Panc1 (cell line): Measurements from ENCODE around the gene PEX1. TPM values are rescaled to one million over a fixed set of nuclear protein-coding genes. Genes with fewer than 3 reads are reported as not detected.
"Not testable (repeated sequence)": the region's sequence is repeated elsewhere in the genome, so short reads cannot be mapped to it uniquely, and the experiment has no call there.

Source experiments
- ATAC-seq: fragments of 200-7000 bp; cut with Tn5 transposase; 2 replicates; pipeline ENCODE4 v1.9.1; 2020; ENCODE audit warnings: mild to moderate bottlenecking, moderate library complexity
- BruUV-seq: library from RNA; stranded (reverse); fragments of 400-500 nt; replicated peaks from 2 replicates; lab custom pipeline; 2021; lab: Mats Ljungman, UMichigan
- CTCF ChIA-PET: fragments of 300-600 bp; sonication (Branson Sonifier 250); formaldehyde crosslinking; loops from one replicate; lab custom pipeline; 2022; ENCODE audit warnings: antibody characterized with exemption; lab: Charles Lee
- POLR2A ChIA-PET: fragments of 300-600 bp; sonication (Branson Sonifier 250); formaldehyde crosslinking; loops from one replicate; lab custom pipeline; 2022; ENCODE audit warnings: antibody characterized with exemption; lab: Charles Lee
- DNase-seq: peaks from one replicate; pipeline ENCODE4 v3.0.0-alpha.2; 2010; ENCODE audit warnings: low read depth, low spot score
- H3K27ac ChIP-seq: 2 replicates; pipeline ENCODE4 v1.5.1; 2011; ENCODE audit warnings: mild to moderate bottlenecking, low read length, inconsistent platforms
- H3K27me3 ChIP-seq: fragments of 200-500 bp; sonication (Bioruptor generic); 2 replicates; pipeline ENCODE4 v1.6.0; 2014; ENCODE audit warnings: low read length, inconsistent platforms; ENCODE audit not compliant: control insufficient read depth, insufficient read depth
- H3K36me3 ChIP-seq: fragments of 200-500 bp; sonication (Bioruptor generic); 2 replicates; pipeline ENCODE4 v1.5.1; 2014; ENCODE audit warnings: inconsistent platforms, mild to moderate bottlenecking, low read length, moderate library complexity; ENCODE audit not compliant: control insufficient read depth, insufficient read depth
- H3K4me1 ChIP-seq: 2 replicates; pipeline ENCODE4 v1.5.1; 2011; ENCODE audit warnings: inconsistent platforms, mild to moderate bottlenecking, low read length, moderate library complexity; ENCODE audit not compliant: control insufficient read depth, insufficient read depth
- H3K4me3 ChIP-seq, 2 experiments: 2 replicates each; pipeline ENCODE4 v1.5.1; 2011 to 2012; ENCODE audit warnings: low read depth in 2 of 2, low read length in 2 of 2, mild to moderate bottlenecking in 2 of 2, inconsistent platforms in 1 of 2, moderate library complexity in 1 of 2
- H3K9me3 ChIP-seq: fragments of 200-500 bp; sonication (Bioruptor generic); 2 replicates; pipeline ENCODE4 v1.5.1; 2014; ENCODE audit warnings: low read depth, mild to moderate bottlenecking, inconsistent platforms, low read length, moderate library complexity; ENCODE audit not compliant: control insufficient read depth, insufficient read depth
- CTCF ChIP-seq: fragments of 450-650 bp; IDR thresholded peaks from 2 replicates; pipeline ENCODE4 v1.5.1; 2017; ENCODE audit warnings: mild to moderate bottlenecking
- POLR2AphosphoS5 ChIP-seq: IDR thresholded peaks from 2 replicates; pipeline ENCODE4 v1.6.1; 2012; ENCODE audit warnings: mild to moderate bottlenecking, low read depth, low read length, moderate library complexity
- REST ChIP-seq, 2 experiments: IDR thresholded peaks; 2 replicates each; pipeline ENCODE4 v1.6.1; 2011 to 2012; ENCODE audit warnings: low read depth in 2 of 2, control low read depth in 1 of 2, low read length in 1 of 2, mild to moderate bottlenecking in 1 of 2, moderate library complexity in 1 of 2; ENCODE audit not compliant: insufficient read depth in 1 of 2
- SIN3A ChIP-seq: IDR thresholded peaks from 2 replicates; pipeline ENCODE4 v1.6.1; 2012; ENCODE audit warnings: low read depth, mild to moderate bottlenecking, low read length, moderate library complexity, borderline replicate concordance; ENCODE audit not compliant: insufficient read depth
- TCF7L2 ChIP-seq: IDR thresholded peaks from 2 replicates; pipeline ENCODE4 v1.6.1; 2011; ENCODE audit warnings: mild to moderate bottlenecking, low read depth, low read length, inconsistent platforms
- in situ Hi-C: cut with HindIII; loops from 2 replicates; pipeline ENCODE4 v1.10.0; 2016; ENCODE audit warnings: low sequenced_read_pairs, low pct_unique_long_range_greater_than_20kb
- intact Hi-C: fragments of 100-400 bp; cut with micrococcal nuclease; formaldehyde crosslinking; loops from one replicate; pipeline ENCODE4 v1.10.0; 2022; ENCODE audit not compliant: unreplicated experiment
- total RNA-seq: library from RNA; stranded (reverse); gene quantifications from one replicate; pipeline ENCODE4 v1.2.1, GENCODE V29; 2021; ENCODE audit not compliant: unreplicated experiment

PEX1 gene
- total RNA-seq, 1 experiment from 2014 or later = 13.9 TPM

GRCh38 chr7:92447345-92448204 is 80.7 kb downstream of the PEX1 start, which contains the start of gene GATAD1:
TSS of gene GATAD1 (plus strand) at chr7:92447482. CDS start at chr7:92447730, 248 bp downstream.
- no TSS peak for BruUV-seq
- ChIA-PET CTCF (interaction anchor here (0.5 to 3.0 kb wide), 12 partner anchors 10 to 397 kb away, joined by 3 to 29 read pairs (median 3); partner anchors contain the start of genes ANKIB1, KRIT1, PEX1 and RBM48), POLR2A (interaction anchor here (0.6 to 1.0 kb wide), 4 partner anchors 73 to 1460 kb away, joined by 3 to 7 read pairs (median 4); partner anchors contain the start of genes PEX1 and RBM48)
- Histone ChIP-seq H3K36me3 (peaks cover 25% of the 10 kb centered on the region), H3K4me1 (peaks cover 7% of the 10 kb centered on the region), H3K27me3 (no peaks in the 10 kb centered on the region), H3K4me3 (peak within 1 kb of the TSS; percentile 72 to 99), H3K9me3 (no peaks in the 10 kb centered on the region), H3K27ac (peak within 1 kb of the TSS; percentile 89)
- intact Hi-C loops (loop anchor here (1.0 to 10.0 kb wide), 3 partner anchors 23 to 313 kb away; partner anchors contain the start of genes CYP51A1 and LRRD1), in situ Hi-C loops (no loop called here)
- DNase-seq = no peak
- TF ChIP-seq TCF7L2 (no peak), REST (IDR thresholded peaks at IDR 0.05; ENCODE audit: insufficient read depth in 1 of 2, low read depth in 2 of 2, low read length in 1 of 2) (no peak), SIN3A (0 out of 2 replicates have a peak, but pooled peaks have one; percentile 46), CTCF (peak; percentile 93), POLR2AphosphoS5 (peak; percentile 89; the same call in 1 of the 2 replicates)
- ATAC-seq = peak; percentile 99

GRCh38 chr7:92446869-92447344 is 81.4 kb downstream of the PEX1 start:
- no TSS peak for BruUV-seq
- H3K4me1 ChIP-seq = peaks cover 7% of the 10 kb centered on the region
- peak; percentile 84 for DNase-seq
- TF ChIP-seq POLR2AphosphoS5 (no peak), REST (IDR thresholded peaks at IDR 0.05; ENCODE audit: insufficient read depth in 1 of 2, low read depth in 2 of 2, low read length in 1 of 2) (no peak), SIN3A (no peak), TCF7L2 (no peak), CTCF (no peak; the same call in 1 of the 2 replicates)
- ATAC-seq = peak; percentile 3
- in situ Hi-C loops (no loop called here), intact Hi-C loops (loop anchor here (1.0 to 10.0 kb wide), 3 partner anchors 23 to 312 kb away; partner anchors contain the start of genes CYP51A1 and LRRD1)
- POLR2A ChIA-PET = interaction anchor here (0.6 to 1.0 kb wide), 3 partner anchors 82 to 1460 kb away, joined by 3 to 7 read pairs (median 3); partner anchors contain the start of genes PEX1 and RBM48
- peak overlapping the region; percentile 72 to 99 for H3K4me3 ChIP-seq
- no peaks in the 10 kb centered on the region for H3K27me3 ChIP-seq
- H3K27ac ChIP-seq = peak overlapping the region; percentile 59
- H3K36me3 ChIP-seq = peaks cover 18% of the 10 kb centered on the region
- CTCF ChIA-PET = interaction anchor here (0.5 to 3.0 kb wide), 11 partner anchors 11 to 397 kb away, joined by 3 to 29 read pairs (median 3); partner anchors contain the start of genes ANKIB1, KRIT1, PEX1 and RBM48
- H3K9me3 ChIP-seq = no peaks in the 10 kb centered on the region

GRCh38 chr7:92442720-92443119 is 85.6 kb downstream of the PEX1 start:
- POLR2A ChIA-PET, ATAC-seq, H3K9me3 ChIP-seq, H3K36me3 ChIP-seq, in situ Hi-C loops, DNase-seq, H3K27ac ChIP-seq, H3K27me3 ChIP-seq, H3K4me3 ChIP-seq, H3K4me1 ChIP-seq, CTCF ChIA-PET, BruUV-seq: not testable (repeated sequence)
- intact Hi-C loops = loop anchor here (10.0 kb wide), 1 partner anchor 308 kb away; the partner anchor contains the start of gene CYP51A1
